Measurements from ENCODE around the gene ALDH3B1. TPM values are rescaled to one million over a fixed set of nuclear protein-coding genes. Genes with fewer than 3 reads are reported as not detected.

The ALDH3B1 gene
- total and polyA plus RNA-seq, 9 of the 15 experiments (the other 6 are each of a cell fraction or from before 2014, with no cell fraction given) = 0.01 to 0.35 (median 0.07) TPM; not detected in 2

GRCh38 chr11:68040101-68040956 is 30.2 kb downstream of the ALDH3B1 start (continued):
- 0 out of 2 replicates have a peak, but pooled peaks have one; percentile 52 for TF ChIP-seq AFF4 (CRISPR knock-in tag; IDR thresholded peaks at IDR 0.05)
- TF ChIP-seq MBD1 (CRISPR knock-in tag; IDR thresholded peaks at IDR 0.05) = no peak
- no peak for TF ChIP-seq TAF15 (IDR thresholded peaks at IDR 0.05; ENCODE audit: low read depth, low read length)
- 0 out of 2 replicates have a peak, but pooled peaks have one; percentile 38 for TF ChIP-seq HDAC8 (tag; IDR thresholded peaks at IDR 0.05)
- TF ChIP-seq ZNF263 (CRISPR knock-in tag; IDR thresholded peaks at IDR 0.05; ENCODE audit: borderline replicate concordance) = peak; percentile 36; the same call in 1 of the 2 replicates
- 0 out of 2 replicates have a peak, but pooled peaks have one; percentile 32 for TF ChIP-seq SMAD3 (CRISPR knock-in tag; conservative IDR thresholded peaks at IDR 0.05)
- TF ChIP-seq HDAC2 (IDR thresholded peaks at IDR 0.05) = peak; percentile 76; the same call in 1 of the 2 replicates
- no peak for TF ChIP-seq EZH2 (IDR thresholded peaks at IDR 0.05; ENCODE audit: borderline replicate concordance, low read depth, low read length)
- no peak for TF ChIP-seq NFIC (IDR thresholded peaks at IDR 0.05)
- TF ChIP-seq ZFX (CRISPR knock-in tag; IDR thresholded peaks at IDR 0.05) = peak; percentile 96
- TF ChIP-seq THRA (IDR thresholded peaks at IDR 0.05) = no peak
- TF ChIP-seq ZNF740 (CRISPR knock-in tag; IDR thresholded peaks at IDR 0.05) = peak; percentile 87
- peak in 1 of 2 experiments; percentile 82; a peak in 2 of 4 replicates for TF ChIP-seq ZNF740 (tag; IDR thresholded peaks at IDR 0.05)
- no peak for TF ChIP-seq ETS1 (conservative IDR thresholded peaks at IDR 0.05; ENCODE audit: control insufficient read depth, low read depth, low read length)
- no peak for TF ChIP-seq PTBP1 (IDR thresholded peaks at IDR 0.05; ENCODE audit: low read depth, low read length)
- TF ChIP-seq TEAD1 (CRISPR knock-in tag; IDR thresholded peaks at IDR 0.05) = no peak
- peak in 1 of 2 experiments; percentile 68; a peak in 2 of 4 replicates for TF ChIP-seq KDM1A (IDR thresholded peaks at IDR 0.05)

Measured in K562 (cell line).